ENCODE measurements around the gene CNOT1.

DNA sequence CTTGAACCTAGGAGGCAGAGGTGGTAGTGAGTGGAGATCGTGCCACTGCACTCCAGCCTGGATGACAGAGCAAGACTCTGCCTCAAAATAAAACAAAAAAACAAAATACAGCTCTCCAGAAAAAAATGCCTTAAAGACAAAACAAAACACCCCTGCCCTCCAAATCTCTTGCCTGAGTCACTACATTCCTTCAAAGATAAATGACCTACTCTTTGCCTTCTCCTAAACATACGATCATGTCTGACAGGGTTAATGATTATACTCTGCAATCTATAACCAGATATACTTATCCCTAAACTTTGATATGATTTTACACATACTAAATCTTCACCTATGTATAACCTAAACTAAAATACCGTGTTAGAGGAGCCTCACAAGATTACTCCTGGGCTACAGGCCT, 115.8 kb downstream of the CNOT1 start:
- TF ChIP-seq, protein P1, sequence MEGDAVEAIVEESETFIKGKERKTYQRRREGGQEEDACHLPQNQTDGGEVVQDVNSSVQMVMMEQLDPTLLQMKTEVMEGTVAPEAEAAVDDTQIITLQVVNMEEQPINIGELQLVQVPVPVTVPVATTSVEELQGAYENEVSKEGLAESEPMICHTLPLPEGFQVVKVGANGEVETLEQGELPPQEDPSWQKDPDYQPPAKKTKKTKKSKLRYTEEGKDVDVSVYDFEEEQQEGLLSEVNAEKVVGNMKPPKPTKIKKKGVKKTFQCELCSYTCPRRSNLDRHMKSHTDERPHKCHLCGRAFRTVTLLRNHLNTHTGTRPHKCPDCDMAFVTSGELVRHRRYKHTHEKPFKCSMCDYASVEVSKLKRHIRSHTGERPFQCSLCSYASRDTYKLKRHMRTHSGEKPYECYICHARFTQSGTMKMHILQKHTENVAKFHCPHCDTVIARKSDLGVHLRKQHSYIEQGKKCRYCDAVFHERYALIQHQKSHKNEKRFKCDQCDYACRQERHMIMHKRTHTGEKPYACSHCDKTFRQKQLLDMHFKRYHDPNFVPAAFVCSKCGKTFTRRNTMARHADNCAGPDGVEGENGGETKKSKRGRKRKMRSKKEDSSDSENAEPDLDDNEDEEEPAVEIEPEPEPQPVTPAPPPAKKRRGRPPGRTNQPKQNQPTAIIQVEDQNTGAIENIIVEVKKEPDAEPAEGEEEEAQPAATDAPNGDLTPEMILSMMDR (conservative IDR thresholded peaks at IDR 0.05; ENCODE audit: low read length): no peak
- no peak for TF ChIP-seq EZH2phosphoT487 (IDR thresholded peaks at IDR 0.05; ENCODE audit: borderline replicate concordance)

Measured in Loucy (cell line).